VCaP (cell line): ENCODE data around the gene CNOT1.
"Not testable (repeated sequence)": the region's sequence is repeated elsewhere in the genome, so short reads cannot be mapped to it uniquely, and the experiment has no call there.

Experiments used
- H3K27ac ChIP-seq: fragments of 450-650 bp; 2 replicates; pipeline ENCODE4 v1.5.1; 2017
- CTCF ChIP-seq: fragments of 450-650 bp; conservative IDR thresholded peaks from 2 replicates; pipeline ENCODE4 v1.5.1; 2017; ENCODE audit warnings: mild to moderate bottlenecking, moderate library complexity

Gene CNOT1

GRCh38 chr16:58629733-58630640 lies at the start of gene CNOT1:
Gene CNOT1, minus strand, starts transcription at chr16:58629826. Its CDS starts 30,489 bp downstream, at chr16:58599337.
- H3K27ac ChIP-seq = peak within 1 kb of the TSS; percentile 86
- TF ChIP-seq CTCF = no peak

- peak; percentile 79 for TF ChIP-seq CTCF
- H3K27ac ChIP-seq = no peak overlapping the region
Observed at GRCh38 chr16:58678716-58679115, 49.1 kb upstream of the CNOT1 start.

- TF ChIP-seq CTCF = no peak
- no peak overlapping the region for H3K27ac ChIP-seq
Observed at GRCh38 chr16:58678269-58678668, 48.6 kb upstream of the CNOT1 start.

GRCh38 chr16:58670946-58671583 lies 41.4 kb upstream of the CNOT1 start:
- no peak for TF ChIP-seq CTCF
- no peak overlapping the region for H3K27ac ChIP-seq

GRCh38 chr16:58670177-58670576 lies 40.6 kb upstream of the CNOT1 start:
- no peak overlapping the region for H3K27ac ChIP-seq
- no peak for TF ChIP-seq CTCF

GRCh38 chr16:58665200-58665599 lies 35.6 kb upstream of the CNOT1 start:
- TF ChIP-seq CTCF = no peak
- H3K27ac ChIP-seq = no peak overlapping the region

- peak; percentile 75 for TF ChIP-seq CTCF
- H3K27ac ChIP-seq = no peak overlapping the region
Observed at GRCh38 chr16:58661199-58661830, 31.7 kb upstream of the CNOT1 start.

- H3K27ac ChIP-seq = not testable (repeated sequence)
Observed at GRCh38 chr16:58659911-58660310, 30.3 kb upstream of the CNOT1 start.
